GM21619 (cell line): Measurements from ENCODE around the gene NMT1.

ENCODE experiments used
- ATAC-seq: cut with Tn5 transposase; IDR thresholded peaks from one replicate; pipeline ENCODE4 v1.9.1; 2021; ENCODE audit not compliant: unreplicated experiment

The NMT1 gene

GRCh38 chr17:45077643-45078042, 16.5 kb downstream of the NMT1 start:
- no peak for ATAC-seq

DNA sequence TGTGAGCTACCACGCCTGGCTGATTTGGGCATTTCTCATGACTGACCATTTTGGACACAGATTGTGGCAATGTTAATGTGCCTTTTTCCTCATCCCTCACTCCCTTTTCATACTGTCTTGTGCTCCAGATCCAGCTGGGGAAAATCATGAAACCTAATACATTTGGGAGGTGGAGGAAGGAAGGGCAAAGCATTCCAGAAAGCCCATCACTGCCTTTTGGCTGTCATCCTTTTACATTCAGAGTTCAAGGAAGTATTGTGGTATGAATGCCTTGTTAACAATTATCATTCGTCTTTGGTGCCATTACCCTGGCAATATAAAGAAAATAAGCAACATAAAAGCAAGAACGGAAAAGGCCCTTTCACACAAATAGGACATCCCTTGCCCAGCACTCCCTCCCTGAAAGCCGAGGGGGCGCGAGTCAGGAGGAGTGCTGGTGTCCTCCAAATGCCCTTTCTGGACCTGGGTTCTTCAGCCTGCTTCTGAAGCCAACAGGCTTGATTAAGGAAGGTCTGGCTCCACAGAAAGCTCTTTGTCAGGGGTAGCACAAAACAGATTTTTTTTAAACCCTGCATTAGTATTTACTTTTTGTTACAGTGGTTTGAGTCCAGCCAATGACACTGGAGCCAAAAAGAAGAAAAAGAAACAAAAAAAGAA, 20.1 kb downstream of the NMT1 start:
- no peak for ATAC-seq

GRCh38 chr17:45086391-45086790, 25.3 kb downstream of the NMT1 start:
- ATAC-seq: no peak

- no peak for ATAC-seq
Observed at GRCh38 chr17:45086865-45087503, 25.9 kb downstream of the NMT1 start.

DNA sequence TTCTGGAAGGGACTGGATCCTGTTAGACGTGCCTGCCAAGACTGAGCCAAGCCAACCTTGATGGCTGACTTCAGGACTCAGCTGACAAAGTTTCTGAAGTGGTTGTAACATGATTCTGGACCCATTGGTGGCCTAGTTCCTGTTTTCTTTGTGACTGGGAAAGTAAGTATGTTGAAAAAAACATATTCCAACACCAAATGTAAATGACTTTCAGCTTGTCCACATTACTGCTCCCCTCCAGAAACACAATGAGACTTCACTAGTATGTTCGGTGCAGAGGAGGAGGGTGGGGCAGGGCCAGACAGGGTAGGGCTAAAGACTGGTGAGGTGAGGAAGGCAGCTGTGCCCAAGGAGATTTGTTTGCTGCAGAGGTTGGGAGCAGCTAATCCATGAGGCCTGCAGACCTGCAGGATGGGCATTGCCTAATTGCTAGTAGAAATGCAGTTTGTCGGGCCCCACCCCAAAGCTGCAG, 26.4 kb downstream of the NMT1 start:
- no peak for ATAC-seq

DNA sequence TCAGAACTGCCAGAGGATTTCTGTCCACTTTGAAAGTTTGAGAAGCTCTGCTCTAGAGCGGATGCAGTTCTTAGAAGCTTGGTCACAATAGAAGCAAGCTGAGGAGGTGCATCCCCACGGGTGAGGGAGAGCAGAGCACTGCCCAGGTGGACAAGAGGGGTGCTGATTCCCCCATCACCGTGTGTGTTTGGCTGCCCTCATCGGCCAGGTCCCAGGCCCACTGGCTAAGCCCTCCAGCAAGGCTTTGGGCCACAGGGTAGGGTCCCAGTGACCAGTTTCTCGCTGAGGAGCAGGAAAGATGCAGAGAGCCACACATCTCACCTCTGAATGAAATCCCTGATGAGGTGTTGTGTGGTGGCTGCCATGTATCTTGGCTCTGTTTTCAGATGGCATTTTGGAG, 26.9 kb downstream of the NMT1 start:
- no peak for ATAC-seq

DNA sequence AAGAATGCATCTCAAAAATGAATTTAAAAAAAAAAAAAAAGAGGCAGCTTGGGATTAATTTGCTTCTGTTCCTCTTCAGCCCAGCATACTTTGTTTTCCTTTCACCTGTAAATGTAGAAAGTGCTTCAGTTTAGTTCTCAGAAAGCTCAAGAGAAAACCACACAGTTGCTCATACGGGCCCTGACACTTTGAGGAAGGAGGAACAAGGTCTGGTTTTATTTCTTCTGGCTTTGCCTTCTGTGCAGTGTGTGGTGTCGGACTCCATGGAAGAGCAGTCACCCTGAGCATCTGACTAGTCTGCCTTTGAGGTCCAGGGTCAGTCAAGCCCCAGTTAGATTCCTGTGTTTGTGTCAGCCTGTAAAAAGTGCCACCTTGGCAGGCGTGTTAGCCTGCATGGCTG, 27.6 kb downstream of the NMT1 start:
- no peak for ATAC-seq

DNA sequence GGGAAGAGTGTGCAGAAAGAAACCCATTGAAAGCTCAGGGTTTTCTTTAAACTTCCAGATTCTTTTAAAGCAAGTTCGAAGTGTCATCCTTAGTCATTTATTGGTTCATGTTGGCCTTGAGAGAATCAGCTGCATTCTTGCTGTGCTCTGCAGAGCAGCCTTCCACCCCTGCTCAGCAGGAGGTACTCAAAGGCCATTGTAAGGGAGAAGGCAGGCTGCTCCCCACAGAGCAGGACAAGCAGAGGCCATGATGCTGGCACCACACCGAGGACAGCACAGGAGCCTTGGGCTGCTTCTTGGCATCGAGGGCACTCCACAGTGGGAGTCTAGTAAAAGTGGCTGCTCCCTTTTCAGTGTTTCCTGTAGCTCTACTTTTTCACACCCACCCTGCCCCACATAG, 29.6 kb downstream of the NMT1 start:
- ATAC-seq: no peak

DNA sequence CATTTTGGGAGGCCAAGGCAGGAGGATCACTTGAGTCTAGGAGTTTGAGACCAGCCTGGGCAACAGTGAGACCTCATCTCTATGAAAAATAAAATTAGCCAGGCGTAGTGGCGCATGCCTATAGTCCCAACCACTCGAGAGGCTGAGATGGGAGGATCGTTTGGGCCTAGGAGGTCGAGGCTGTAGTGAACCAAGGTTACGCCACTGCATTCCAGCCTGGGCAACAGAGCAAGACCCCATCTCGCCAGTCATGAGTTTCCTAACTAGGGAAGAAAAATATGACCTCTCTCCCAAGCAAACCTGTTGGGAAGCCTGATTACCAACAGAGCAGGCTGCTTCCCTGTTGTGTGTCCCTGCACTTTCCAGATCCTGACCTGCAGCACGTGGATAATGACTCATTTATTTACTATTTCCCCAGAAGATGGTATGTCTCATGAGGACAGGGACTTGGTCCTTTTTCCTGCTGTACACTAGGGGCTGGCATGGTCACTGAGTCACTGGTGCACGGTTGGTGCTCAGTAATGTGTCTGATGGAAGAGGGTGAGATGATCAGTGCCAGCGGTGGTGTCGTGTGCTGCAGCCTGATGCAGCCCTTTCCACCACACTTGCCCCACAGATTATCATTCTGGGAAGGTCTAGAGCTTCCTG, 30.8 kb downstream of the NMT1 start:
- ATAC-seq: no peak

- no peak for ATAC-seq
Observed at GRCh38 chr17:45092911-45093430, 31.9 kb downstream of the NMT1 start.

DNA sequence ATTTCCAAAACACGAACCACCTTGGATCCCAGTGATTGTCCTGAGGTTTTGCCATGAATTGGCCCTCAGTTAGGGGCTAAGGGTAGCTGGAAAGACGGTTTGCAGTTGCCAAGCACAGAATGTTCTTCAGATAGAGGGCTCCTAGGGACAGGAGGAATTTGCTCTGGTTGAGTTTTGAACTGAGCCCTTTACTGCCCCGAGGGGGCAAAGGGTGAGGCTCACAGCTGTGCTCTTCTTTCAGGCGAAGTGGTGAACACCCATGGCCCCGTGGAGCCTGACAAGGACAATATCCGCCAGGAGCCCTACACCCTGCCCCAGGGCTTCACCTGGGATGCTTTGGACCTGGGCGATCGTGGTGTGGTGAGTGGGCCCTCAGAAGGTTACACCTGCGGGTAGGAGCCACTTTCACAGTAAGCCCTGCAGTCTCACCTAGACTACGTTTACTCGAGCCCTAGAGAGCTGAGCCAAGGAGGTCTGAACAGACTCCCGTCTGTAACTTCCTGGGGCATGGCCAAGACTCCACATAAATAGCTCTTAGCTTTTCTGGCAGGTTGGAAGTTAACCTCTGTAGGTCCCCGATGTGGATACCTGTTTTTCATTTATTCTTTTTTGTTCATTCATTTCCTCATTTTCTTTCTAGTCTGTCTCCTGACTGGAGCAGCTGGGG, 32.5 kb downstream of the NMT1 start:
- no peak for ATAC-seq

DNA sequence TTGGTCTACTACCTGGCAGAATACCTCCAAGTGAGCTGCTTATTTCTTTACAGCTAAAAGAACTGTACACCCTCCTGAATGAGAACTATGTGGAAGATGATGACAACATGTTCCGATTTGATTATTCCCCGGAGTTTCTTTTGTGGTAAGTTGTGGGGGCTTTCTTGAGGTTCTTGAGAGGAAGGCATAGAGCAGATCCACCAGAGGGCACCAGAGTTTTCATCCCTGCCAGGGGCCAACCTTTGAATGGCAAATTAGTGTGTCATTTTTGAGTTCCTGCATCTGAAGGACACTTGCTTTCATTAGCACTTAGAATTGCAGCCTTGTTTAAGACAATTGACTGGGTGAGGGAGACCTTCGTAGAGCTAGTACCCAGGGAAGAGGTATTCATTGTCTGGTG, 35.0 kb downstream of the NMT1 start:
- ATAC-seq: no peak

GRCh38 chr17:45096926-45097325, 35.8 kb downstream of the NMT1 start:
- no peak for ATAC-seq

DNA sequence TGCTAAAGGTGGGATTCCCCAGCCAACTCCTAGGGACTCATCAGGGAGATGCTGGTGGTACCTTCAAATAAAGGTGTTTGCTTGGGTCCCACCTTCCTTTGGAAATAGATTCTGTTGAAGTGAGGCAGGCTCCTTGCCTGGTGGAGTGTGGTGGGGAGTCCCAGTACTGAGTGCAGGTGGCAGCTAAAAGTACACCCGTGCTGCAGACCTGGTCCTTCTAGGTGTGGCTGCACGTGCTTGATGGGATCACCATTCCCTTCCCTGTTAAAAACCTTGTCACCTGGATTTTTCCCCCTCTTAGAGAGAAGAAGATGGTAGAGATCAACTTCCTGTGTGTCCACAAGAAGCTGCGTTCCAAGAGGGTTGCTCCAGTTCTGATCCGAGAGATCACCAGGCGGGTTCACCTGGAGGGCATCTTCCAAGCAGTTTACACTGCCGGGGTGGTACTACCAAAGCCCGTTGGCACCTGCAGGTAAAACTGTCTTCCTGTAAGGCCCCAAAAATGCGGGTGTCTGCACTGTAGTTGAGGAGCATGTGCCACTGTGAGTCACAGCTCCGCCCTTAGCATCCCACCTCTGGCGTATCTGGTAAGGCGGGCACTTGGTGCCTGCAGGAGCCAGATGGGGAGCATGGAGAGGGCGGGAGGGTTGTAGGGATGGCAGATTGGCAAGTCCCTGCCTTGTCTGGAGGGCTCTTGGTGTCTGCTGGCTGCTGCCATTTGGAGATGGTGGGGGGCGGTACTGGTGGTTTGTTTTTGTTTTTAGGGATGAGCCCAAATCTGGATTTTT, 37.2 kb downstream of the NMT1 start:
- no peak for ATAC-seq

- no peak for ATAC-seq
Observed at GRCh38 chr17:45098869-45099616, 37.9 kb downstream of the NMT1 start.

GRCh38 chr17:45101546-45101882, 40.4 kb downstream of the NMT1 start:
- no peak for ATAC-seq

GRCh38 chr17:45101883-45102811, 41.0 kb downstream of the NMT1 start:
- no peak for ATAC-seq

DNA sequence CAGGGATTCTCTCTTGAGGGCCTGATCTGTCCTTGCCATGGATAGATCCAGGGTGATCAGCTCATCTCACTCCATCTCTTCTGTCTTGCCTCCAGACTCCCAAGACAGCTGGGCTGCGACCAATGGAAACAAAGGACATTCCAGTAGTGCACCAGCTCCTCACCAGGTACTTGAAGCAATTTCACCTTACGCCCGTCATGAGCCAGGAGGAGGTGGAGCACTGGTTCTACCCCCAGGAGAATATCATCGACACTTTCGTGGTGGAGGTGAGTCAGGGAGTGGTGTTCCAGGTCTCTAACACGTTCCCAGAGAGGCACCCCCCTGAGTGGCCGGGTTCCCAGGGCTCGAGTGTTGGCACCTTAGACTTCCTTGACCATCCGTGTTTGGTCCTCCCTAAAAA, 41.7 kb downstream of the NMT1 start:
- no peak for ATAC-seq

GRCh38 chr17:45103269-45103795, 42.2 kb downstream of the NMT1 start:
- ATAC-seq: no peak
